Measurements from ENCODE around the gene NRN1.

Gene NRN1

GRCh38 chr6:6002848-6003620 lies 3.7 kb downstream of the NRN1 start:
- no peak for DNase-seq (ENCODE audit: low read depth in 4 of 4, low spot score in 1 of 4)

DNA sequence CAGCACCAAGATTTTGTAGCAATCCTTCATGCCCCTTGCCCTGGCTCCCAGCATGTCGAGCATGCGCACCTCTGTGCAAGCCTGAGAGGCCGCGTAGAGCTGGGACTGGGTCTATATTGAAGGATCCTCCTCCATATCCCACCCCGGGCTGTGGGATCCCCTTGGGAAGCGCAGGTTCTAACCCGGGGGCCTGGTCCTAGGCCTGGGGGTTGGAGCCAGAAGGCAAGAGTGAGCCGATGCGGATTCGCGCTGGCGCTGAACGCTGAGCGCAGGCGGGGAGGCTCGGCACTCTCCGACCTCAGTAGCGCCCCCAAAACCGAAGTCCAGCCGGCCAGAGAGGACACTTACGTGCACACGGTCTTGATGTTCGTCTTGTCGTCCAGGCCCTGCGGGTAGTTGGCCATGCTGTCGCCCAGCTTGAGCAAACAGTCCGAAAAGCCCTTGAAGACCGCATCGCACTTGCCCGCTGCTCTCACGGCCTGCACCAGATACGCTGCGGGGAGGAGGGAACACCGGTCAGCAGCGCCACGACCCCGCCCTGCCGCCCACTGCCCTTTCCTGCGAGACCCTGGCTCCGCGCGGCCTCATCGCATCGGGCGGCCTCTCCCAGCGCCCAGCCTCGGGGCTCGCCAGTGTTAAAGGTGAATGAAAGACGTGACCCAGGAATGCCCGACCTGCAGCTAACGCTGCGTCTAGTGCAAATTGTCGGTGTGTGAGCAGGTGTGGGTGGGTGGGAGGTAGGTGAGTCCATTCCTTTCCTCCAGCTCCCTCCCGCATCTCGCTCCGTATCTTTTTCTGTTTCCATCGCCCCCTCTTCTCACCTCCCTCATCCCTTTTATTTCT lies 4.5 kb downstream of the NRN1 start:
- no peak for DNase-seq (ENCODE audit: low read depth in 4 of 4, low spot score in 1 of 4)

- no peak for DNase-seq (ENCODE audit: low read depth in 4 of 4, low spot score in 1 of 4)
Measured at GRCh38 chr6:6001443-6001842, 5.3 kb downstream of the NRN1 start.

DNA sequence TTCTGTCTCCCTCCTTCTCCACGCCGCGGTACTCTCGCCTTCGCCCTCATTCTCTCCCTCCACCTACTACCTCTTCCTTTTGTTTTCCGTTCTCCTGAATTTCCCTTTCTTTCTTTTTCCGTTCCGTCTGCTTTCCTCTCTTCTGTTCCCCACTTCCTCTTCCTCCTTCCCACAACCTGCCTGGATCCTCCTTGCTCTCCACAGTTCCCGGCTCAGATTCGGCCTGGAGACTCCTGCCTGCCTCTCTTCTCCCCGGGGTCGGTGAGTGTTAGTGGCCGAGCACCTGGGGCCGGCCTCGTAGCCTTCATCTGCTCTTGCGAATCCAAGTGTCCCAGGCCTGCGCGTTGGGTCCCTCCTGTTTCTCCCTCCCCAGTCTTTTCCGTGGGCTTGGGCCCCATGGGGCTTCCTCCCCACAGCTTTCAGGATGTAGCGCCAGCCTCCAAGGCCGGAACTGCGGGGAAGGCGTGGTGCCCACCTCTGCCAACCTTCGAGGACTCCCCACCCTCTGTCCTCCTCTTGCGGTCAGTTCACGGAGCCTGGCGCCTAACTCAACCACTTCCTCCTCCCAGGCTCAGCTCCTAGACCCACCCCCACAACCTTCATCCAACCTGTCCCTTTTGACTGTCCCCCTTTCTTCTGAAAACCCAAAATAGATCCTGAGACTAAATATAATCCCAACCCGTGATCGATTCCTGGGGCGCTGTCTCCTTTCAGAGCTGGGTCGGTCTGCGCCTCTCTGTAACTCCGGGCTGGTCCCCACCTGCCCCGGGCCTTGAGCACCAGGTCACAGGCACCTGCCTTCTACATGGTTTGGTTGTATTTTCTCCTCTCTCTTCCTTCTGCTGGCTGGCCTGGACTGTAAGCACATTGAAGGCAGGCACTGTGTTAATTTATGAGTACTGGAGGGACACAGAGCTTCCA lies 6.8 kb downstream of the NRN1 start:
- no peak for DNase-seq (ENCODE audit: low read depth in 4 of 4, low spot score in 1 of 4)

GRCh38 chr6:5998711-5999687 lies 7.7 kb downstream of the NRN1 start:
- no peak for DNase-seq (ENCODE audit: low read depth in 4 of 4, low spot score in 1 of 4)

DNA sequence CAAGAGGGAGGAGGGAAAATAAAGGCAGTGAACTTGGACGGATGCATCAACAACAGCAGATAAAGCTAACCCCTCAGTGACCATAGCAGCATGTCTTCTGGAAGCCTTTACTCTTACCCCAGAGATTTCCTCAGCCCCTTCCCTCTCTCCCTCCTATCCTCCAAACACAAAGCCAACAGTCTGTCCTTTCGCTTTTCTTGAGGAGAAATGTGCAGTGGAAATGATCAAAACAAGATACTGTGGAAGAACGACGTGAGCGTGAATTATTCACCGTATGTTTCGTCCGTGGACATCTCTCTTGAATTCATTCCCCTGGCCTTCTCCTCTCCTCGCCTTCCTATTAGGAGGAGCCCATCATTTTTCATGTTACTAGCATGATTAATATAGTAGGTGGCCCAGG lies 8.5 kb downstream of the NRN1 start:
- DNase-seq (ENCODE audit: low read depth in 4 of 4, low spot score in 1 of 4), result no peak

DNA sequence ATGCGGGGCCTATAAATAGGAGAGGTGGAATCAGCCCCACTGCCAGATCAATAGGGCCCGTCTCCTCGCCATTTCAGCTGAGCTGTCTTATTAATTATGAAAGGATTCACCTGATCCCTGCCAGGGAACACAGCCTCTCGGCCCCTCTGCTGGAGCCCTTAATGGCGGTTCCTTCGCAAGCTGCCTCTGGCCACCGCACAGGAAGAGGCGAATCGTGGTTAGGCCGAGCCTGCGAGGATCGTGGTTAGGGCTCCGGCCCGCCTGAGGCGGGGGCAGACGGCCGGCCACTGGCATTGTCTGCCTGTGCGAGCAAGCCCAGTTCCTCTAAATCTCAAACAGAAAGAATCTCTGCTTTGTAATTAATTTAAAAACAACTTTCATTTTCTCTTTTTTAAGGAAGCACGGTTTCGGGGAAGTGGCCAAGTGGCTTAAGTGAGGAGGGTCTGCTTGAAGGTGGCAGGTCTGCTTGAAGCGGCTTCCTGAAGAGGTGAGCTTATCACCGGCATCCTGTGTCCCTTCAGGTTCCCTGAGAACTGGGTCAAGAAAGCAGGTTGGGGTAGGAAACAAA lies 9.2 kb downstream of the NRN1 start:
- no peak for DNase-seq (ENCODE audit: low read depth in 4 of 4, low spot score in 1 of 4)

DNA sequence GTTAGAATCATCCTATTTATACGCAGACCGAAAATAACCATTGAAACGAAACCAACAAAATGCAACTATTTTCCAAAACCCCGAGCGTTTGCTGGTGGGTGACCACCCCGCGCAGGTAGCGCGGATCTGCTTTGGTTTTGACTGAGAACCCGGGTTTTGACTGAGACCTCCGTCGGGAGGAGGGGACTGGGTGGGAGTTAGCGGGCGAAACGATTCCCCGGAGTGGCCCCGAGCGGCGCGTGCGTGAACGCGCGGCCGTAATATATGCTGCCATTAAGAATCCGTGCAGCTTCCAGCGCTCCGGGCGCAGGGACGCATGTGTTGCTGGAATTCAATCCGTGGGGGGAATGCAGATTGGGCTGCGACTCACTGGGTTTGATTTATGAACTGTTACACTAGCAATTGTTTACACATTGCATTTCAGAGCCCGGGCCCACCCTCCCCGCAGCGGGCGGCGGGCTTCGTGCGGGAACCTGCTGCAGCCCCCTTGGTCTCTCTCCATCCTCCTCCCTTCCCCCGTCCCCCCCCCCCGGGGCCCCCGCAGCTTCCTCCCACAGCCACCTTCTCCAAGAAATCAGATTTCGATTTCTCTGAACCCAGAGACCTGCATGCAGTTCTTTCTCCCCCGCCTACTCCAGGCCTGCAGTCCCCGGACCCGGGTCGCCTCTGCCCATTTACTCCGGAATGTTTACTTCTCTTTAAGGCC lies 9.9 kb downstream of the NRN1 start:
- no peak for DNase-seq (ENCODE audit: low read depth in 4 of 4, low spot score in 1 of 4)

- no peak for DNase-seq (ENCODE audit: low read depth in 4 of 4, low spot score in 1 of 4)
Measured at GRCh38 chr6:5995949-5996713, 10.6 kb downstream of the NRN1 start.

DNA sequence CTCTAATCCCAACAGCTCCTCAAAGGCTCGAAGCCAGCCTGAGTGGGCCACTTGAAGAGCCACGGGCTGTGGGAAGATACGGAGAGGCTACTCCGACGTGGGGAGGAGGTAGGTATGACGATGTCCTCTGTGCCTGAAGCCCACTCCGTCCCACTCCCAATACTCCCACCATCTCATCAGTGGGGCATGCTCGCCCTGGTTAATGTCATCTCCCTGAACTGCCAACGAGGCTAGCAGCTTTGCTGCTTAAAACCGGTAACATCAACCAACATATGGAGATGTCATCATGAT lies 11.1 kb downstream of the NRN1 start:
- no peak for DNase-seq (ENCODE audit: low read depth in 4 of 4, low spot score in 1 of 4)

DNA sequence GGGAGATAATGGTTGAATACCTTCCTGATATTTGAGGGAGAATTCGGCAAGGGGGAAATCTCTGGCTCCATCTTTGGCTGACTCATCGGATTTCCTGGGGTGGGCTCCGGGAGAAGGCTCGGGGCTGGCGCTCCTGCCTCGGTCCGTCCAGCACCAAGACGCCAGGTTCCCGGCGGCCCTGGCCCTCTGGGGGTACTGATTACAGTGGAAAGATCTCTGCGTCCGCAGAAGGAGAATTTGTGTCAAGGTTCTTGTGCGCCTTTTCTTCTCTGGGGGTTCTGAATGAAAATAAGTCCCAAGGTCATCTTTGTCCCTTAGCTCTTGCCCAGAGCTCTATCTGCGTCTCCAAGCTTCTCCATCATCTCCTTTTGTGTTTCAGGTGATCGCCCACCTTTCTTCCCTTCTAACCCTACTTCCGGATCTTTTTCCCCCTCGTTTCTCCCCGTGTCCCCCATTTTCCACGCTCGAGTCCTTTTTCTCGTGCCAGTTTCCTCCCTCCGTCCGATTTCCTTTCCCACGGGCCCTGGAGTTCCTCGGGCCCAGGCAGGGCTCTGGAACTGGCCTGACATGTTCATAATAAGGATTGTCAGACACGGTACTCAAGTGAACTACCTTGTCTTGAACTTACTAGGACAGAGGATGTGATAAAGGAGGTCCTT lies 11.6 kb downstream of the NRN1 start:
- no peak for DNase-seq (ENCODE audit: low read depth in 4 of 4, low spot score in 1 of 4)

DNA sequence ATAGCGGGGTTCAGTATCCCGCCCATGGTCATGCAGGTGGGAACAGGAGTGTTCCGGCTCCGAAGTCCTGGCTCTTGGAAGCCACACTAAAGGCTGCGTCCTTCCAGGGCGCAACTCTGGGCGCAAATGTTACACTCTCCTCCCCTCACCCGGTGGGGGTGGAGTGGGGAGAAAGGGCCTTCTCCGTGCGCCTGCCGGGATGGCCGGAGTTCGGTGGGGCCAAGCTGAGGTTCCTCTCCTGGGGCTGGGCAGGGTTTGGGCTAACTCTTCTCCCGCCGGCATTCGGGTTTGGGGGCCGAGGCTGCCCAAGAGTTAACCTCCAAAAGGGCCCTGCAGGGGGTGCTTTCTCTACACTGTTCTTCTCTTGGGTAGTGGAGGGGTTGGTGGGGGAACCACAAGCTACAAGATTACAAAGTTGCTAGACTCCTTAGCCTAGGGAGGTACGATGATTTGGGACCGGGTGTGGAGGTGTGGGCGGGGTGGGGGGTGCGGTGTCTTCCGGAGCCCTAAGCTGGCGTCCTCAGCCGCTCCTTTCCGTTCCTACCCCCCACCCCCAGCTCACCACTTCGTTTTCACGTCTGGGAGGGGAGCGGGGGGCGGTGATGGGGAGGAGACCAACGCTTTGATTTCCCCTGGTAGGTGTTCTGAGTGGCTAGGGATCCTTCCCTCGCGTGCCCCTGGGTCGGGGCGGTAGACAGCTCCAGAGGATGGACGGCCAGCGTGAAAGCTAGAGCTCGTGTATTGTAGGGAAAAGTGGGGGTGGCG lies 12.3 kb downstream of the NRN1 start:
- DNase-seq (ENCODE audit: low read depth in 4 of 4, low spot score in 1 of 4), result no peak

DNA sequence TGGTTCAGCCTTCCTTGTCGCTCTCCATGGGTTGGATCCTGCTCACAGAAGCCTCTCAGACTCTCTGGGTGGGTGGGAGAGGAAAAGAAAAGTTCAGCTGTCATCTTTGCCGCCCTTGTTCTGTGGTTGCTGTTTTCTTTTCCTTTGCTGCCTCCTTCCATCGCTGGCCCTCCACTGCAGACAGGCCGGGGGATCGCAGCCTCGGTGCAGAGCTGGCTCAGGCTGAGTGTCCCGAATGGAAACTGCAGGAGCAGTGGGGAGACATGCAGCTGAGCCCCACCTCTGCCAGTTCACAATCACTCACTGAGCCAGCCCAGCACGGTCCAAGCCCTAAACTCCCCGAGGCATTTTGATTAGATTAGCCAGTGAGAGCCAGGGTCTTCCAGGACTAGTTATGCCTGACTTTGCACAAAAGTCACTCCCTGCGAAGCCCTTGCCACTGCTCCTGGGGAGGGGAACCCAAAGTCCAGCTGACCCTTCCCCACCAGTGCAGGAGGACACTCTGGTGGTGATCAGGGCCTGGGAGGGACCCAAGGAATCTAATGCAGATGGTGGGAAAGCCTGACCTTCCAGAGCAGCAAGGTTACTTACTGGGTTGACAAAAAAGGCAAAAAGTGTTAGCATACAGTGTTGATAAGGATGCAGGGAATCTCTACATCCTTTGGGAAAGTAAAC lies 14.0 kb downstream of the NRN1 start:
- DNase-seq (ENCODE audit: low read depth in 4 of 4, low spot score in 1 of 4), result no peak

DNA sequence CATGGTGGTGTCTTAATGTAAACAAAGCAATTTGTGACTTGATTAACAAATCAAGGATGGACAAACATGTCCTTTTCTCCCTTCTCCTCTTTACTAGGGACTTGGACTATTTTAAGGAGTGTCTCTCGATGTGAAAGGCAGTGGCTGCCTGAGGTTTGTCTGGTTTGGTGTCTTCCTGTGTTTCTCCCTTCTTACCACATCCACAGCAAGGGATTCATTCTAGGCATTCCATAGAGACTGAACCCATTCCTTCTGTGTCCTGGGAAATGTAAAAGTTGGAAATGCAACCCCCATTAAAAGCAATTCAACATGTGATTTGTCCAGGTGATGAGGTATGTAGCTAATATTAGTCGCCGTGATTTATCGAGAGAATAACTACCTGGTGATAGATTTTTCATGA lies 15.9 kb downstream of the NRN1 start:
- no peak for DNase-seq (ENCODE audit: low read depth in 4 of 4, low spot score in 1 of 4)

DNA sequence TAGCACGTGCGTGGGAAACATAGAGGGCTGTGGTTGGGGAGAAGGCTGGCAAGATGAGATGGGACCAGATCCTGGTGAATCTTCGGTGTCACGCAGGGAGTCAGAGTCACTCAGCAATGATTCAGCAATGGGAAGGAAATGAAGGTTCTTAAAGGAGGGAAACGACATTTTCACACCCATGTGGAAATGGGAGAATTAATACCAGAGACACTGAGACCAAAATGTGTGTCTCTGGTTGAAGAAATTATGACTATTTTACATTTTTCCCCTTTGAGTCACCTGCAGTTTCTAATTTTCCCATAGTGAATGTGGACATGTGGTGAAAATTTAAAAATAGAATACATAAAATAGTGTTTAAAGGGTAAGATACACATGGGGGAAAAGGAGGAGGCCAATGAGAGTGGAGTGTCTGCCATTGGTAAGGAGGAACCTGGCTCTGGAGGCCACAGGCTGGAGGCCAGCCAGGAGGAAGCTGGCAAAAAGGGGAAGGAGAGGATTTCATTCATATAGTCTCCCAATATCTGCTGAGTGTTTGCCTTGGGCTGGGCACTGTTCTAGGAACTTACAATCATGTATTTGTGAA lies 17.5 kb downstream of the NRN1 start:
- DNase-seq (ENCODE audit: low read depth in 4 of 4, low spot score in 1 of 4), result no peak

DNA sequence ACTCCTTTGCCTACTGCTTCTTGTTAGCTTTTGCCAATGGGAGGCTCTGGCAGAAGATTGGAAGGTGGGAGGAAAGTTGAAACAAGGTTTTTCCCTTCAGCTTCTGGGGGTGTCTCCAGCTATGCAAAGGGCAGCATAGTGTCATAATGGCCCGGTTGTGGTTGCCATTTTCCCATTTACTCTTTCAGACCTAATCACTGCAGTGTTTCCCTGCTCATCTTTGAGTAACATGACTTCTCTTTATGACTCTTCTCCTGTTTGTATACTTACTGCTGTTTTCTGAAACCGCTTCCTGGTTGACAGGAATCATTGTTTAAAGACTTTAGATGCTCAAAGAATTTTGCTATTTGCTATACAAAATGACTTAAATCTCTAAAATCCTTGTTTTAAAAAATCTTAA lies 19.9 kb downstream of the NRN1 start:
- no peak for DNase-seq (ENCODE audit: low read depth in 4 of 4, low spot score in 1 of 4)
